ENCODE measurements around the gene ERI3. TPM values are rescaled to one million over a fixed set of nuclear protein-coding genes. Genes with fewer than 3 reads are reported as not detected.

The ERI3 gene
- total and polyA plus RNA-seq, 2 of the 13 experiments (the other 11 are each of a cell fraction or from before 2014, with no cell fraction given), result 35.6 to 35.9 TPM

DNA sequence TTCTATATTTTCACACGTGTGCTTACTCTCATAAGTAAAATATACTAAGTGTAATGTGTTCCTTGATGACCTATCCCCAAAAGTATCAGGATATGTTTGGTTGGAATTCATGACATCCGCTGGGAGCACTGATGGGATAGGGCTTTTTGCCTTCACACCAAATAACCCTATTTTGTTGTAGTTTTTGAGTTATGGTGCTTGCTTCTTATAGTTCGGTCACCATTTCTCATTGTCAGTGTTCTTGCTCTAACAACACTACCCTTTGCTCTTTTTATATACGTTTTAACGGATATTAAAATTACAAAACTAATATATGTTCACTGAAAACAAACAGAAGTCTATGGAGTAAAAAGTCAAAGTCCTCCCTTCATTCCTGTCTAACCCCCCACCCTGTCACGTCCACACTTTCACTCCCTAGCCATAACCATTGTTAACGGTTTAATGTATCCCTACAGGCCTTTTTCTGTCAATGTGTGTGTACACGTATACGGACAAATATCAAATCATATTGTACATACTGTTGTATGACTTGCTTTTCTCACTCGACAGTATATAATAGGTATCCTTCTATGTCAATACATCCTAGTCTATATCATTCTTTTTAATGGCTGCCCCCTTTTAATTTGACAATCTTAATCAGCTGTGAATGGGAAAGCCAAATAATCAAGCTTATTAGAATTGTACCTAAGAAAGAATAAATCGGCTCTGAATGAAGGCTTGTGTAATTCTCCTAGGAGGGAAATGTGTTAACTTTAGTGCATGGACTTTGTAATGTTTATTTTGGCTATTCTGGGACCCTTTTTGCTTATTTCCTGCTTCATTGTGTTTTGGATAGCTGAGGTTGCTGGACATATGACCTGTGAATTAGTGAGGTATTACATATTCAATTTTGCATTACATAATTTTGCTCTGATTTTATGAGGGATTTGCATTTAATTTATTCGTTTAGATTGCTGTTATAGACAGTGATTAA lies 46.5 kb upstream of the ERI3 start (continued):
- TF ChIP-seq, protein P1, sequence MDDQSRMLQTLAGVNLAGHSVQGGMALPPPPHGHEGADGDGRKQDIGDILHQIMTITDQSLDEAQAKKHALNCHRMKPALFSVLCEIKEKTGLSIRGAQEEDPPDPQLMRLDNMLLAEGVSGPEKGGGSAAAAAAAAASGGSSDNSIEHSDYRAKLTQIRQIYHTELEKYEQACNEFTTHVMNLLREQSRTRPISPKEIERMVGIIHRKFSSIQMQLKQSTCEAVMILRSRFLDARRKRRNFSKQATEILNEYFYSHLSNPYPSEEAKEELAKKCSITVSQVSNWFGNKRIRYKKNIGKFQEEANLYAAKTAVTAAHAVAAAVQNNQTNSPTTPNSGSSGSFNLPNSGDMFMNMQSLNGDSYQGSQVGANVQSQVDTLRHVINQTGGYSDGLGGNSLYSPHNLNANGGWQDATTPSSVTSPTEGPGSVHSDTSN (CRISPR knock-in tag; IDR thresholded peaks at IDR 0.05; ENCODE audit: borderline replicate concordance), result no peak
- no peak for TF ChIP-seq NR0B2 (CRISPR knock-in tag; IDR thresholded peaks at IDR 0.05)
- no peak for TF ChIP-seq TEAD2 (CRISPR knock-in tag; IDR thresholded peaks at IDR 0.05)
- no peak for TF ChIP-seq ZNF879 (CRISPR knock-in tag; IDR thresholded peaks at IDR 0.05)
- no peak for TF ChIP-seq FOXK1 (CRISPR knock-in tag; IDR thresholded peaks at IDR 0.05; ENCODE audit: borderline replicate concordance, low read depth)
- no peak for TF ChIP-seq PAX8 (CRISPR knock-in tag; IDR thresholded peaks at IDR 0.05; ENCODE audit: borderline replicate concordance)
- TF ChIP-seq MXI1 (IDR thresholded peaks at IDR 0.05; ENCODE audit: borderline replicate concordance, low read depth, low read length), result 0 out of 3 replicates have a peak, but pooled peaks have one; percentile 19
- TF ChIP-seq TAF1 (CRISPR knock-in tag; IDR thresholded peaks at IDR 0.05), result no peak
- no peak for TF ChIP-seq SP140L (CRISPR knock-in tag; IDR thresholded peaks at IDR 0.05; ENCODE audit: borderline replicate concordance)
- TF ChIP-seq ZSCAN12 (CRISPR knock-in tag; IDR thresholded peaks at IDR 0.05), result no peak
- peak; percentile 36; the same call in 1 of the 2 replicates for TF ChIP-seq ZNF264 (CRISPR knock-in tag; IDR thresholded peaks at IDR 0.05)
- TF ChIP-seq, protein P2, sequence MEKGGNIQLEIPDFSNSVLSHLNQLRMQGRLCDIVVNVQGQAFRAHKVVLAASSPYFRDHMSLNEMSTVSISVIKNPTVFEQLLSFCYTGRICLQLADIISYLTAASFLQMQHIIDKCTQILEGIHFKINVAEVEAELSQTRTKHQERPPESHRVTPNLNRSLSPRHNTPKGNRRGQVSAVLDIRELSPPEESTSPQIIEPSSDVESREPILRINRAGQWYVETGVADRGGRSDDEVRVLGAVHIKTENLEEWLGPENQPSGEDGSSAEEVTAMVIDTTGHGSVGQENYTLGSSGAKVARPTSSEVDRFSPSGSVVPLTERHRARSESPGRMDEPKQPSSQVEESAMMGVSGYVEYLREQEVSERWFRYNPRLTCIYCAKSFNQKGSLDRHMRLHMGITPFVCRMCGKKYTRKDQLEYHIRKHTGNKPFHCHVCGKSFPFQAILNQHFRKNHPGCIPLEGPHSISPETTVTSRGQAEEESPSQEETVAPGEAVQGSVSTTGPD (CRISPR knock-in tag; IDR thresholded peaks at IDR 0.05), result no peak
- TF ChIP-seq, protein P3, sequence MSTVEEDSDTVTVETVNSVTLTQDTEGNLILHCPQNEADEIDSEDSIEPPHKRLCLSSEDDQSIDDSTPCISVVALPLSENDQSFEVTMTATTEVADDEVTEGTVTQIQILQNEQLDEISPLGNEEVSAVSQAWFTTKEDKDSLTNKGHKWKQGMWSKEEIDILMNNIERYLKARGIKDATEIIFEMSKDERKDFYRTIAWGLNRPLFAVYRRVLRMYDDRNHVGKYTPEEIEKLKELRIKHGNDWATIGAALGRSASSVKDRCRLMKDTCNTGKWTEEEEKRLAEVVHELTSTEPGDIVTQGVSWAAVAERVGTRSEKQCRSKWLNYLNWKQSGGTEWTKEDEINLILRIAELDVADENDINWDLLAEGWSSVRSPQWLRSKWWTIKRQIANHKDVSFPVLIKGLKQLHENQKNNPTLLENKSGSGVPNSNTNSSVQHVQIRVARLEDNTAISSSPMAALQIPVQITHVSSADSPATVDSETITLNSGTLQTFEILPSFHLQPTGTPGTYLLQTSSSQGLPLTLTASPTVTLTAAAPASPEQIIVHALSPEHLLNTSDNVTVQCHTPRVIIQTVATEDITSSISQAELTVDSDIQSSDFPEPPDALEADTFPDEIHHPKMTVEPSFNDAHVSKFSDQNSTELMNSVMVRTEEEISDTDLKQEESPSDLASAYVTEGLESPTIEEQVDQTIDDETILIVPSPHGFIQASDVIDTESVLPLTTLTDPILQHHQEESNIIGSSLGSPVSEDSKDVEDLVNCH (CRISPR knock-in tag; IDR thresholded peaks at IDR 0.05), result no peak
- TF ChIP-seq TCF7 (IDR thresholded peaks at IDR 0.05; ENCODE audit: low read depth), result no peak; the same call in 1 of the 2 replicates
- TF ChIP-seq STAT5B (CRISPR knock-in tag; IDR thresholded peaks at IDR 0.05), result no peak
- no peak for TF ChIP-seq MAFK (conservative IDR thresholded peaks at IDR 0.05 in 1 of 2, IDR thresholded peaks at IDR 0.05 in 1 of 2; ENCODE audit: low read length in 2 of 2)
- TF ChIP-seq ZNF841 (CRISPR knock-in tag; IDR thresholded peaks at IDR 0.05; ENCODE audit: borderline replicate concordance), result no peak
- peak; percentile 99 for TF ChIP-seq MEF2D (CRISPR knock-in tag; IDR thresholded peaks at IDR 0.05)
- TF ChIP-seq REL (CRISPR knock-in tag; conservative IDR thresholded peaks at IDR 0.05), result no peak
- no peak for TF ChIP-seq ELF4 (CRISPR knock-in tag; IDR thresholded peaks at IDR 0.05; ENCODE audit: borderline replicate concordance)
- peak; percentile 85 for TF ChIP-seq ASH2L (IDR thresholded peaks at IDR 0.05; ENCODE audit: insufficient read length, low read depth, low read length)
- no peak for TF ChIP-seq ZMYM3 (CRISPR knock-in tag; IDR thresholded peaks at IDR 0.05)
